Measurements from ENCODE around the gene EGFL7.

The EGFL7 gene

GRCh38 chr9:136662326-136662655, 425 bp upstream of the EGFL7 start:
- DNase-seq: no peak

GRCh38 chr9:136664000-136664915, 1.5 kb downstream of the EGFL7 start:
- no peak for DNase-seq

DNA sequence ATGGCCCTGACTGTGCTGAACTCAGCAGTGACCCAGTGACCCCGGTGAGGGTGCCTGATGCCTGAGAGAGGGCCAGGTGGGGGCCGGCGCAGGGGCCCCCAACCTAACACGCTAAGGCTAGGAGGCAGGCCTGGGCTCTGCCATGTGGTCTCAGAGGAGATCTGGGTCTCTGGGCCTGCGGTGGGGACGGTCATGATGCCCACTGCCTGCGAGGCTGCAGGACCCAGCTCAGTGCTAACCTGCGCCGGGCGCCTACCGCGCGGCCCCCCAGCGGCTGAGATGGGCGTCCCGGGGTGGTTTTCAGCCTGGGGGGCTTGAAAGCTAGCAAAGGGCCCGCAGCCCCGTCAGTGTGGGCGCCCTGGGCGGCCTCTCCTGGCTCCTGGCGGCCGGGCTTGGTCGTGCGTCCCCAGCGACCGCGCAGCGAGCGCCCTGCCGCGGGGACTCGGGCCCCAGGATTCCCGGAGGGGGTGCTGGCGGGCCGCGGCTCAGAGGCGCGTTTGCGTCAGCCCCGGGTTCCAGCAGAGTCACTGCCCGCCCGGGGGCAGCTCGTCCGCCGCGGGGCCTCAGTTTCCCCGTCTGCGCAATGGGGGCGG, 2.5 kb downstream of the EGFL7 start:
- DNase-seq: no peak

- DNase-seq: no peak
These were observed 3.1 kb downstream of the EGFL7 start for GRCh38 chr9:136665704-136666371.

- no peak for DNase-seq
These were observed 3.9 kb downstream of the EGFL7 start for GRCh38 chr9:136666372-136667213.

DNA sequence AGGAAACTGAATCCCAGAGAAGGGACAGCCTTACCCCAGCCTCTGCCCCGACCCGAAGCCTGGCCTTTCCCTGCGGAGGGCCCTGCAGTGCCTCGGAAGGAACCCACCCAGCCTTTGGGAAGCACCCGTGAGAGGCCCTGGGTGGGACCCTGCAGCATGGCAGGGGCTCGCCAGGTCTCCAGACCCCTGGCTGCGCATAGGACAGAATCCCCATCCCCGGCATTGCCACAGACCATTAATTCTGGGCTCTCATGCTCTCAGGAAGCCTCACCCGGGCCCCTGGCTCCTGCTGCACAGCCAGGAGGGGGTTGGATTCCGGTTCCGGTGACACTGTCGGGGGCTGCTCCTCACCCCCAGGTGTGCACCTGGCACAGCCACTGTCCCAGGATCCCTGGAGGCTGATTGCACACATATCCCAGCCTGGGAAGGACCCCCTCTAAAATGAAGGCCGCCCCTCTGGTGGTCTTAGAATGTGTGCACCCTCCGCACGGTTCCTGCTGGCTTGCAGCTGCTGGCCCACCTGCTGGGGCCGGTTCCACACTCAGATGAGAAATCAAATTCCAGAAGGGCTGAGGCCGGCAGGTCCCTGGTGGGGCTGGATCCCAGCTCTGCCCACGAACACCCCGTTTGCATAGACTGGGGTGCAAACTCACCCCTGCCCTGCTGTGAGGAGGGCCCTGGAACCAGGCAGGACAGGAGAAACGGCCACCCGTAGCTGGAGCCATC, 4.7 kb downstream of the EGFL7 start:
- no peak for DNase-seq

- no peak for DNase-seq
These were observed 5.4 kb downstream of the EGFL7 start for GRCh38 chr9:136667940-136668760.

DNA sequence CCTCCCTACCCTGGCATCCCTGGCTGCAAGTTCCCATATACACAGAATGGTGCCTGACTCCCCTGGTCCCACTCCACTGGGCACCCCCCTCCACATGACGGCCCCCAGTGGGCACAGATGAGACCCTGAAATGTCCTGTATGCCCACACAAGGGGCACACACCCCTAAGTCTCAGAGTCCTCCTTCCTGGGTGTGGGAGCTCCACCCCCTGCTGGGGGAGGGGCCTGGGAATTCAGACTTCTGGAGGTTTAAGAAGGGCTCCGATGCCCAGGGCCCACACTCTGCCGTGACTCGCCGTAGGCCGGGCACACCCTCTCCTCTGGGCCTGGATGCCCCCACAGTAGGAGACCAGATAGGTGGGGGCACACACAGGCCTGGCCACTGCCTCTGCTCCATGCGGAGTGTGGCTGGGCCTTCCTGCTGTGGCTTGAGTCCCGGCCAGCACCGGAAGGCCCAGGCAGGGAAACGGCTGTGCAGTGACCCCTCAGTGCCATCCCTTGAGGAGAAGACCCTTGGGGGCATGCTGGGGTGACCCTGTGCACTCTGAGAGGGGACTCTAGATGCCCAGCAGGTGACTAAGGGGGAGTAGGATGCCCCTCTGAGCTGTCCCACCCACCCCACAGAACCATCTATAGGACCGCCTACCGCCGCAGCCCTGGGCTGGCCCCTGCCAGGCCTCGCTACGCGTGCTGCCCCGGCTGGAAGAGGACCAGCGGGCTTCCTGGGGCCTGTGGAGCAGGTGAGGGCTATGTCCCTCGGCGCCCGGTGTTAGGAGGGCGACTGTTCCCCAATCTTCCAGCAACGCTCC, 6.5 kb downstream of the EGFL7 start:
- no peak for DNase-seq

- no peak for DNase-seq
These were observed 7.2 kb downstream of the EGFL7 start for GRCh38 chr9:136669791-136670464.

DNA sequence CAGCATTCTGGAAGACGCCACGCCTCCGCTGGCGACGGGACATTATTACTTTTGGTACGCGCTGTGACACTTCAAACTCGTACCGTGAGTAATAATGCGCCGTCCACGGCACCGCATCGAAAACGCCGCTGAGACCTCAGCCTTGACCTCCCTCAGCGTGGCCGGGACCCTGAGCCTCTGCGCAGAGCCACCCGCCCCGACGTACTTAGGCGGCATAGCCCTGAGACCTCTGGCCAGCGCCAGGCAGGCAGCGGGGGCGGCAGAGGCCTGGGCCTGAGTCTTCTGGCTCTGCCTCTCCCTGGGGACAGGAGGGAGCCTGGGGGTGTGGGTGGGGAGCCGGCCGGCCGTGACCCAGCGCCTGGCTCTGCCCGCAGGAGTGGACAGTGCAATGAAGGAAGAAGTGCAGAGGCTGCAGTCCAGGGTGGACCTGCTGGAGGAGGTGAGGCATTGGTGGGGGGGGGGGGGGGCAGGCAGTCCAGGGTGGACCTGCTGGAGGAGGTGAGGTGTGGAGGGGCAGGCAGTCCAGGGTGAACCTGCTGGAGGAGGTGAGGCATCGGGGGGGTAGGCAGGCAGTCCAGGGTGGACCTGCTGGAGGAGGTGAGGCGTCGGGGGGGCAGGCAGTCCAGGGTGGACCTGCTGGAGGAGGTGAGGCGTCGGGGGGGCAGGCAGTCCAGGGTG, 8.0 kb downstream of the EGFL7 start:
- no peak for DNase-seq

GRCh38 chr9:136671254-136671614, 8.5 kb downstream of the EGFL7 start:
- no peak for DNase-seq

DNA sequence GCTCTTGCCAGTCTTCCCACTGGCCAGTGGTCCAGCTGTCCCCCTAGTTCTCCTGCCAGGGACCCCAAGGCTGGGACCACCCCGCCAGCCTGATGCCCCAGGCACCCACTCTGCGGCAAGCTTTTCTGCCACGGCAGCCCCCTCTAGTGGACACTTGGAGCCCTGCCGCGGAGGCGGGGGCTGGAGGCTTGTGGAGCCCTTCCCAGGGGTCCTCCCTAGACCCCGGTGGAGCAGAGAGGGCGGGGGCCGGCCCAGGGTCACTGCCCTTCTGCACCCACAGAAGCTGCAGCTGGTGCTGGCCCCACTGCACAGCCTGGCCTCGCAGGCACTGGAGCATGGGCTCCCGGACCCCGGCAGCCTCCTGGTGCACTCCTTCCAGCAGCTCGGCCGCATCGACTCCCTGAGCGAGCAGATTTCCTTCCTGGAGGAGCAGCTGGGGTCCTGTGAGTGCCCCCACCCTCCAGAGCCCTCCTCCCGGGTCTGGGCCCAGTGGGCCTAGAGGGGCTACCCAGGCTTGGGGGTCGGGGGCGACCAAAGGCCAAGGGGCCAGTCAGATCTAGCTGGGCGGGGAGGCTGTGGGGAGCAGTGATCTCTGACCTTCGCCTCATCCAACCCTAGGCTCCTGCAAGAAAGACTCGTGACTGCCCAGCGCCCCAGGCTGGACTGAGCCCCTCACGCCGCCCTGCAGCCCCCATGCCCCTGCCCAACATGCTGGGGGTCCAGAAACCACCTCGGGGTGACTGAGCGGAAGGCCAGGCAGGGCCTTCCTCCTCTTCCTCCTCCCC, 9.1 kb downstream of the EGFL7 start:
- DNase-seq: no peak

- DNase-seq: no peak
These were observed 9.8 kb downstream of the EGFL7 start for GRCh38 chr9:136672431-136673087.

GRCh38 chr9:136673088-136673974, 10.6 kb downstream of the EGFL7 start:
- DNase-seq: no peak

DNA sequence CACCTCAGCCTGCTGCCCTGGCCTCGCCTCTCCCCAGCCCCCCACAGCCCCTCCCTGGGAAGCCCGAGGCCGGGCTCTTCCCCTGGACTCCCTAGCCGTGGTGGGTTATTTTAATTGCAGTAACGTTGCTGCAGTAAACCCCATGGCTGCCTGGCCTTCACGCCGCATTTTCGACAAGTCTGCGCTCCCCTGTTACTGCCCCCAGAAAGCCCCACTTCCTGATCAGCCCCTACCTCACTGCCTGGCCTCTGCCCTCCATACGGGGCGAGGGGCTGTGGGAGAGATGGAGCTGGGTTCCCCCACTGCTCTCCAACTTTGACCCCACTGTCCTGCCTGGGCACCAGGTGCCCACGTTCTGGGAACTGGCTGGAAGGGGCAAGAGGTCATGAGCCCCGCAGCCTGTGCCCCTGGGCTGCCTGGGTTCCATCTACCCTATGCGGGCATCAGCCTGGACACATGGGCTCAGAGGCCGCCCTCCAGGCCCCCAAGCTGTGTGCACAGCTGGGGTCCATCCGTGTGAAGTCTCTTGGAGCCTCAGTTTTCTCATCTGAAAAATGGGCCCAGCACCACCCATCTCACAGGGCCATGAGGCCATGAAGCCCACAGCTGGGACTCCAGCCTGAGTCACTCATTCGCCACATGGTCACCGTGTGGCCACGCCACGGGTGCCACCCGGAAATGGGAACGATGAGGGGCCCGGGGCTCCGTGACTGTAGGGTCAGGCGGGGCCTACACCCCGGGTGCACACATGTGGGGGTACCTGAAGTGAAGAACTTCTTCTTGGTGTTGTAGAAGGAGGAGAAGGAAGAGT, 11.5 kb downstream of the EGFL7 start:
- no peak for DNase-seq

DNA sequence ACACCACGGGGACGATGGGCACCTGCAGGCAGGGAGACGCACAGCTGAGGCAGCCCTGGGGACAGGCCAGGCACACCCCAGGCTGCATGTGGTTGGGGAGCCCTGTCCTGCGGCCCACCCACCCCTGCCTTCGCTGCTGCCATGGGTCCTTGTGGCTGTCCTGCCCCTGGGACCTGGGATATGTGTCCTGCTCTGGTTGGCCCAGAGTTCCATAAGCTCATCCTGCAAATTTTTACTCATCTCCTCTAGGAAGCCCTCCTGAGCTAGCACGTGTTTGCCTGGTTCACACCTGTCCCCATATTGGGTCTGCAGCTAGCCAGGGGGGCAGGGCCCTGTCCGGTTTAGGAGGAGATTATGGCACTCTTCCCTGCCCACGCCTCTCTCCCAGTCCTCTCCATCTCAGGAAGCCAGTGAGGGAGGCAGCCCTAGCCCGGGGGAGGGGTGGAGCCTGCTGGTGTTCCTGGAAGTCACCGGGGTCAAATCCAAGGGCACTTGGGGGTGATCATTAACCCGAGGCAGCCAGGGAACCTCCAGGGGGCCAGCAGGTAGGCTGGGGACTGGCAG, 12.2 kb downstream of the EGFL7 start:
- DNase-seq: no peak

Measured in NCI-H526 treated with DMSO at 0.1 percent for 48 hours (cell line).